Measurements from ENCODE around the gene LRRC59. TPM values are rescaled to one million over a fixed set of nuclear protein-coding genes. Genes with fewer than 3 reads are reported as not detected.
A peak's percentile ranks its signal among the peaks of the same experiment; 100 is the strongest.

Gene LRRC59
- total and polyA plus RNA-seq, 8 donors, result 43.6 to 151 (median 54.3) TPM

- H3K36me3 ChIP-seq, result peaks cover 0 to 63% of the 10 kb centered on the region in 2 donors
- peaks cover 5 to 6% of the 10 kb centered on the region in 2 donors for H3K4me1 ChIP-seq
Measured at GRCh38 chr17:50364061-50364458, 33.3 kb downstream of the LRRC59 start.

GRCh38 chr17:50363217-50364060 is 33.9 kb downstream of the LRRC59 start:
- intact Hi-C loops (cut with DNase I), result no loop called here
- no peak for TF ChIP-seq CTCF (IDR thresholded peaks at IDR 0.05)
- H3K9me3 ChIP-seq, result no peaks in the 10 kb centered on the region
- peaks cover 0 to 63% of the 10 kb centered on the region in 2 donors for H3K36me3 ChIP-seq
- peaks cover 5 to 6% of the 10 kb centered on the region in 2 donors for H3K4me1 ChIP-seq
- H3K27me3 ChIP-seq, result no peaks in the 10 kb centered on the region
- ATAC-seq, result no peak
- peak in 2 of 4 donors; percentile 11 to 41 for DNase-seq
- no peak overlapping the region for H3K27ac ChIP-seq
- H3K4me3 ChIP-seq, result no peak overlapping the region

More at GRCh38 chr17:50364061-50364458, 33.3 kb downstream of the LRRC59 start:
- Histone ChIP-seq H3K27me3 (no peaks in the 10 kb centered on the region), H3K27ac (no peak overlapping the region), H3K9me3 (no peaks in the 10 kb centered on the region), H3K4me3 (no peak overlapping the region)
- intact Hi-C loops (cut with DNase I), result no loop called here
- no peak for ATAC-seq
- no peak for TF ChIP-seq CTCF (IDR thresholded peaks at IDR 0.05)
- peak in 1 of 4 donors; percentile 24 for DNase-seq

- H3K27me3 ChIP-seq, result no peaks in the 10 kb centered on the region
- no peak overlapping the region for H3K4me3 ChIP-seq
- ATAC-seq (no peak), DNase-seq (peak in 1 of 4 donors; percentile 7)
- no peaks in the 10 kb centered on the region for H3K9me3 ChIP-seq
- no peak for TF ChIP-seq CTCF (IDR thresholded peaks at IDR 0.05)
- intact Hi-C loops (cut with DNase I), result no loop called here
- peaks cover 0 to 63% of the 10 kb centered on the region in 2 donors for H3K36me3 ChIP-seq
- peaks cover 5 to 6% of the 10 kb centered on the region in 2 donors for H3K4me1 ChIP-seq
- H3K27ac ChIP-seq, result no peak overlapping the region
Measured at GRCh38 chr17:50362661-50363060, 34.7 kb downstream of the LRRC59 start.

- Histone ChIP-seq H3K36me3 (peaks cover 0 to 63% of the 10 kb centered on the region in 2 donors), H3K4me1 (peaks cover 5 to 6% of the 10 kb centered on the region in 2 donors), H3K4me3 (no peak overlapping the region), H3K27me3 (no peaks in the 10 kb centered on the region), H3K27ac (no peak overlapping the region), H3K9me3 (no peaks in the 10 kb centered on the region)
- peak; percentile 89 for ATAC-seq
- peak in 2 of 4 donors; percentile 57 for DNase-seq
- intact Hi-C loops (cut with DNase I), result no loop called here
- TF ChIP-seq CTCF (IDR thresholded peaks at IDR 0.05), result peak; percentile 78 to 87
Measured at GRCh38 chr17:50361561-50362480, 35.5 kb downstream of the LRRC59 start.
